SKM-1 treated with dmso at 0.1 percent for 144 hours (cell line): ENCODE data around the gene CPTP.
A peak's percentile ranks its signal among the peaks of the same experiment; 100 is the strongest.

Experiments
- DNase-seq: peaks from one replicate; lab custom pipeline; 2025; ENCODE audit not compliant: unreplicated experiment; lab: John Stamatoyannopoulos, UW

CPTP gene

DNA sequence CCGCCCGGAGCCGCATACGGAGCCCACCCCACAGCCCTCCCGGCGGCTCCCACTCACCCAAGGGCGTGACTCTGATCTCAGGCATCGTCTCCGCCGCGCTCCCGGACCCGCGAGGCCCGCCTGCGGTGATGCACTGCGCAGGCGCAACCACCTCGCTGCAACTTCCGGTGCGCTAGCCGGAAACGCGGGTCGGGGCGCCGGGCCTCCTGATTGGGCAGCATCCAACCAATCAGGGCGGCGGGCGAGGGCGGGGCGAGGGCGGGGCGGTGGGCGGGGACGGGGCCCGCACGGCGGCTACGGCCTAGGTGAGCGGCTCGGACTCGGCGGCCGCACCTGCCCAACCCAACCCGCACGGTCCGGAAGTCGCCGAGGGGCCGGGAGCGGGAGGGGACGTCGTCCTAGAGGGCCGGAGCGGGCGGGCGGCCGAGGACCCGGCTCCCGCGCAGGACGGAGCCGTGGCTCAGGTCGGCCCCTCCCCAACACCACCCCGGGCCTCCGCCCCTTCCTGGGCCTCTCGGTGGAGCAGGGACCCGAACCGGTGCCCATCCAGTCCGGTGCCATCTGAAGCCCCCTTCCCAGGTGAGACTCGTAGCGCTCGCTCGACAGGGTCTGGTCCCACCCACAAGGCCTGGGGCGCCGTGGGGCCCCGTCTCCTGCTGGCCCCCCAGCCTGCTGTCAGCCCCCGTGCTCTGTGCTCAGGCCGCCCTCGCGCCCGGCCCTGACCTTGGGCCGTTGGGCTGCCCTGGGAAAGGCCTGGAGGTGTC lies at the start of gene CPTP, which contains the start of gene INTS11:
CPTP (plus strand) TSS at position 279 of the 764 bp plus-strand sequence. CDS start 2,109 bp downstream, outside the sequence.
INTS11 (minus strand) TSS at position 137 of the 764 bp plus-strand sequence; CDS start at position 85, 52 bp downstream.
- peak; percentile 86 for DNase-seq

DNA sequence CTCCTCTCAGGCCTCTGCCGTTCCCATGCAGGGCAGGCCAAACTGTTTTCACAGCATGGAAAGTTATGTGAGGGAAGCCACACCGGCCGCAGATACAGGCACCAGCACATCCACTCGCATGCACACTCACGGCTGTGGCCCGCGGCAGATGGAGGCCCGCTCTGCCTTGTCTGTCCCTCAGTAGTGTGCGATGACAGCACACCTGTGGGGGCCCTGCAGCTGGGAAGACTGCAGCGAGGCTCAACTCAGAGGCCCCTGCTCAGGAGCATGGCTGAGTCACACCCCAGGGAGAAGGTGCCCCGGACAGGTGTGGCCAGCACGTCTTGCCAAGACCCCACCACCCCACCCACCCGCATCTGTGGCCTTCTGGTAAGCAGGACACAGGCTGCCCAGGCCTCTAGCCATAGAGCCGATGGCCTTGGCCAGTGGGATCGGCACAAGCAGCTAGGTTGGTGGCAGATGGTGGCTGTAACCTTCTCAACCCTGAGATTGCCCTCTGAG lies 49.6 kb upstream of the CPTP start:
- DNase-seq: no peak

DNA sequence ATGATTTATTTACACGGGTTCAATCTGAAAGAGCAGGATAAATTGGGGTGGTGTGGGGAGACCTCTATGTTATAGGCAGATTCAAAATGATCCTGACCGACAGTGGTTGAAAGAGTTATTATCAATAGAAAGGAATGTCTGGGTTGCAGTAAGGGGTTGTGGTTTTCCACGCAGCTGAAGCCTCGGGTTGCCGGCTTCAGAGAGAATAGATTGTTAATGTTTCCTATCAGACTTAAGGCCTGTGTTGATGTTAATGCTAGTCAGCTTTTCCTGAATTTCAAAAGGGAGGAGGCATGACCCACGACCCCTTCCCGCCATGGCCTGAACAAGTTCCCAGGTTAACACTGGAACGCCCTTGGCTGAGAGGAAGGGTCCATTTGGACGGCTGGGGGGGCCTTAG lies 48.8 kb upstream of the CPTP start:
- no peak for DNase-seq

DNA sequence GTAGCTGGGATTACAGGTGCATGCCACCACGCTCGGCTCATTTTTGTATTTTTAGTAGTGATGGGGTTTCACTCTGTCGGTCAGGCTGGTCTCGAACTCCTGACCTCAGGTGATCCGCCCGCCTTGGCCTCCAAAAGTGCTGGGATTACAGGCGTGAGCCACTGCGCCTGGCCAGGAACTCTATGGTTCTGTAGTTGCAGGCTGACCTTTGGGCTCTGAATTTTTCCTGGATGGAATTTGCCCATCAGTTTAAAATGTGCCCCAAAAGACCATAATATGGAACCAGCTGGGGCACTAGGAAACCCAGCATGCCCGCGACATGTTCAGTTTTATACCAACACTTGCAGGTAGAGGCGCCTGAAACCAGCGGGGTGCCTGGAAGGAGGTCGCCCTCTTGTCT lies 46.0 kb upstream of the CPTP start:
- no peak for DNase-seq

DNA sequence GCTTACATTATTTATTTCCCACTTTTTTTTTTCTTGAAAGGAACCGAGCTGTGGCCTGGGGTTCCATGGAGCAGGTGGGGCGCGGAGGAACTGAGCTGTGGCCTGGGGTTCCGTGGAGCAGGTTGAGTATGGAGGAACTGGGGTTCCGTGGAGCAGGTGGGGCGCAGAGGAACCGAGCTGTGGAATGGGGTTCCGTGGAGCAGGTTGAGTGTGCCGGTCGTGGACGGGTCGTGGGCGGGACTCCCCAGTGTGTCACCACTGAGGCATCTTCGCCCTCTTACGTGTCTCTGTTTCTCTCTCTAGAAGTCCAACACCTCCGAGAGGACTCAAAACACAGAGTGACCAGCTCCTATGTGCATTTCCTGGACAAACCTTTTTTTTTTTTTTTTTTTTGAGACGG lies 45.6 kb upstream of the CPTP start:
- no peak for DNase-seq

DNA sequence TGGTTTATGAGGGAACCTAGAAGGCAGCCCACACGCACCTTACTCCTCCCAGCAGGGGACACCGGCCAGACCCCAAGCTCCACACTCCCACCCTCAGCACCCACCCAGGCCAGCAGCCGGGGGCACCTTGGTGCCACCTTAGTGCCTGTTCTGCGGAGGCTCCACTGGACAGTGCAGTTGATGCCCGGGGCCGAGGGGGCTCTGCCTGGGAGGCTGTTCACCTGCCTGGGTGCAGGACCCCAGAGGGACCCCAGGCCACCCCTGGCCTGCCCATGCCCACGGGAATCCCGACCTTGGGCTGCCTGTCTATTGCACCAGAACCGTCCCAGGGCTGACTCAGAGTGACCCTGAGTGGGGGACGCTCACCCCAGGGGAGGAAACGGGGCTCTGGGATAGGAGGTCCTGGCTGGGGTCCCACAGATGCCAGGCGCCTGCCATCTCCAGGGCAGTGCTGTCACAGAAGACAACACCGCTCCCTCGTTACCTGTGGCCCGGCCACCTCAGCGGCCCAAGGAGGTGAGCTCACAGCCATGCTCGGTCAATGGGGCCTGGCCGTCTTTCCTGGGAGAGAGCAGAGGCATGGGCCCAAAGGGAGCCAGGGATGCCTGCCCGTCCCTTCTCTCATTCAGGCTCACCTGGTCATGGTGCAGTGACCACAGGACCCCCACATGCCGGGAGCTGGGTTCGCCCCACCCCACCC lies 43.7 kb upstream of the CPTP start:
- no peak for DNase-seq

DNA sequence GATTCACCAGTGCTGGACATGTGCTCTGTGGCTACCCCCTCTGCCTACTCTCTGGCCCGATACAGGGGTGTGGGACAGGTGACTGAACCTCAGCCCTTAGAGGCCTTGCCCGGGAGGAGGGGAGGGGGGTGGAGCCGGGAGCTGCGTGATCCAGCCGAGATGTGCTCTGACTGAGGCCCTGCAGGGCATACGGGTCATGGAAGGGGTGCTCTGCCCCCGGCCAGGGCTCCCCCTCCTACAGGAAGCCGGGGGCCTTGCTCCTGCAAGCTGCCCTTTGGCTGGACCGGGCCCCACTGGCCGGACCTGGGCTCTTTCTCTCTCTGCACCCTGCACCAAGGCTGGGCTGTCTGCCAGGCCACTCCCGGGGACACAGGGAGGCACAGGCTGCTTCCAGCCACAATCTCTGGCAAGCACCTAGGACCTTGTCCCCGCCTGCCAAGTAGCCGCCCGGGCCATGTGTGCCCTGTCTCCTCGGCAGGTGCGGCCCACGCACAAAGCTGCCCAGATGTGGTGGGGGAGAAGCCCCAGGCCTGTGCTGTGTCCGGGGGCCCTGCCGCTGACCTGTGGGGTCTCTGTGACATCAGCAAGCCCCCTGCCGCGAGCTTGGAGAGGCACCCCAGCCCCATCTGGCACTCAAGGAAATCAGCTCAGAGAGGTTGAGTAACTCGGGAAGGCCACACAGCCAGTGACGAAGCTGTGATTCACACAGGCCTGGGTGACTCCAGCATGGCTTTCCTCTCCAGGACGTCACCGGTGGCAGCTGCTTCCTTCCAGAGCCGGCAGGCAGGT lies 42.9 kb upstream of the CPTP start:
- no peak for DNase-seq

DNA sequence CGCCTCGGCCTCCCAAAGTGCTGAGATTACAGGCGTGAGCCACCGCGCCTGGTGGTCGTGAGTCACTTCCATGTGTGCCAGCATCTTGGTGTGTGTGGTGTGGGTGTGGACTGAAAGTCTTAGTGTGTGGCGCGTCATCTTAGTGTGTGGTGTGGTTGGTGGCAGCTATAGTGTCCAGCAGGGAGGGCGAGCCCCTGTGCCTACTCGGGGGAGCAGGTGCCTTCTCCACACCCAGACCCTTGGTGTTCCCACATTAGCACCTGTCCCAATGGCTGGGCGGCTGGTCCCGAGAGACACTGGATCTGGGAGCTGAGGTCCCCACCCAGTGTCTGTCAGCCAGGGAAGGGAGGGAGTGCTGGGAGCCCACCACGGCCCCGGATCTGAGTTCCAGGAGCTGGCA lies 41.6 kb upstream of the CPTP start:
- DNase-seq: no peak

DNA sequence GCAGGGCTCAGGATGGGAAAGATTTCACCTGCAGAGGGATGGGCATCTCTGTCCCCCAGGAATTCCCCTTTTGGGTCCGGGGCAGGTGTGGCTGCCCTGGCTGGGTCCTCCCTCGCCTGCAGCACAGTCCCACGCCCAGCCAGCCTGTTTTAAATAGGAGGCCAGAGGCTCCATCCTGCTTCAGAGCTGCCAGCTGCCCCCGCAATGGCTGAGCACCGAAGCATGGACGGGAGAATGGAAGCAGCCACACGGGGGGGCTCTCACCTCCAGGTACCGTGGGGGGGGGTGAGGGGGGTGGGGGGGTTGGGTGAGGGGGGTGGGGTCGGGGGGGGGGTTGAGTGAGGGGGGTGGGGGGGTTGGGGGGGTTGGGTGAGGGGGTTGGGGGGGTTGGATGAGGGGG lies 40.8 kb upstream of the CPTP start:
- DNase-seq: no peak

DNA sequence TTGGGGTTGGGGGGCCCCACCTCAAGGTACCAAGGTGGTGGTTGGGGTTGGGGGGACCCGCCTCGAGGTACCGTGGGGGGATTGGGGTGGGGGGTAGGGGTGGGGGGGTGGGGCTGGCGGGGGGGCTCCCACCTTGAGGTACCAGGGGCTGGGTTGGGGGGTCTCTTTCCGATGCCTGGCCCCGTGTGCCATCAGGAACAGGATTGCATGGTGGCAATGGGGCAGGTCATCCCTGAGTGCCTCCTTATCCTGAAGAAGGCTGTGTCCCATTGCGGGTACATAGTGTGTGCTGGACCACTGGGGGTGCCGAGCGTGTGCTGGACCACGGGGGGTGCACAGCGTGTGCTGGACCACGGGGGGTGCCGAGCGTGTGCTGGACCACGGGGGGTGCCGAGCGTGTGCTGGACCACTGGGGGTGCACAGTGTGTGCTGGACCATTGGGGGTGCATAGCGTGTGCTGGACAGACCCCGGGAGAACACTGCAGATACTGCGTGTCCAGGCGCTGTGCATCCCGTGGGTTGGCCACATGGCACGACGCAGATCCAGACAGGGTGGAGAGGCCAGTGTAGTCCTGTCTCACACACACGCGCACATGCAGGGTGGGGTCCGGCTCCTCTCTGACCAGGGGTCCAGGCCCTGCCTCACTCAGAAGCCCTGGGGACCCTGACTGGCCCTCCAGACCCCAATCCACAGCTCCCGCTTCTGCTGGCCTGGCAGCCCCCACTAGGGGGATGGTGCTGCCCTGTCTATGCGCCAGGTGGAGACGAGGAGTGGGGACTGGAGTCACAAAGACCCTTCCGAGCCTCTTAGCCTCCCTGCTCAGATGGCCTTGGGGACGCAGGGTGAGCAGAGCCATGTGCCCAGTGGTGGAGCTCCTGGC lies 40.1 kb upstream of the CPTP start:
- DNase-seq: no peak

DNA sequence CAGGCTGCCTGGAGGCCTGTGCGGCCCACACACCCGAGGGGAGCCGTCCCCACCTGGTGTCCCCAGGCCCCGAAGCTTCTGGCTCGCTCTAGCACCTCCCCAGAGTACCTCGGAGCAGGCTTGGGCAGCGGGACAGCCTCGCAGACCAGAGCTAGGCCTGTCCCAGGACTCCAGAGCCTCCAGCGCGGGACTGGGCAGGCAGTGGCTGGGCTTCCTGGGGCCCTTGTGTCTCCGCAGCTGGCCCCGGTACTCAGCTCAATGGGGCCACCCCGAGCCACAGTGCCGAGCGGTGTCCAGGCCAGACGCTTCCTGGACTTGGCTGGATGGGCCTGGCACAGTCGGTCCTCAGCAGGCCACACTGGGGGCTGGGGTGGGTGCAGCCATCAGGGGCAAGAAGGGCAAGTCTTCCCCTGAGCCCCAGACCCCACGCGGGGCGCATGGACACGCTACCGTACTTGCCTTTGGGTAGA lies 39.5 kb upstream of the CPTP start:
- no peak for DNase-seq

DNA sequence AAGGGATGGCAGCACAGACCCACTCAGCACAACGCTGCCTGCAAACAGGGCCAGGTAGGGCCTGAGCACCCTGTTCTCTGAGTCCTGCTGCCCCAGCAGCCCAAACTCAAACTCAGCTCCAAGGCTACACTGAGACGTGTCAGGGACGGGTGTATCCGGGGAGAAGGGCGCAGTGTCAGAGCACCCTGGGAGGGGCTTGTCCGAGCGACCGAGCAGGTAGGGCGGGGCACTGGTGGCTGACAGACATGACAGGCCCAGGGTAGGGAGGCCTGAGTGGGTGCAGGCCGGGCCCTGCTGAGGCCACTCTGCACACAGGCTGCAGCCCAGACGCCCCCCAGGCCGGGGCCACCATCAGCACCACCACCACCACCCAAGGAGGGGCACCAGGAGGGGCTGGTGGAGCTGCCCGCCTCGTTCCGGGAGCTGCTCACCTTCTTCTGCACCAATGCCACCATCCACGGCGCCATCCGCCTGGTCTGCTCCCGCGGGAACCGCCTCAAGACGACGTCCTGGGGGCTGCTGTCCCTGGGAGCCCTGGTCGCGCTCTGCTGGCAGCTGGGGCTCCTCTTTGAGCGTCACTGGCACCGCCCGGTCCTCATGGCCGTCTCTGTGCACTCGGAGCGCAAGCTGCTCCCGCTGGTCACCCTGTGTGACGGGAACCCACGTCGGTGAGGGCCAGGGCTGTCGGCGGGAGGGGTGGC lies 38.8 kb upstream of the CPTP start:
- no peak for DNase-seq

DNA sequence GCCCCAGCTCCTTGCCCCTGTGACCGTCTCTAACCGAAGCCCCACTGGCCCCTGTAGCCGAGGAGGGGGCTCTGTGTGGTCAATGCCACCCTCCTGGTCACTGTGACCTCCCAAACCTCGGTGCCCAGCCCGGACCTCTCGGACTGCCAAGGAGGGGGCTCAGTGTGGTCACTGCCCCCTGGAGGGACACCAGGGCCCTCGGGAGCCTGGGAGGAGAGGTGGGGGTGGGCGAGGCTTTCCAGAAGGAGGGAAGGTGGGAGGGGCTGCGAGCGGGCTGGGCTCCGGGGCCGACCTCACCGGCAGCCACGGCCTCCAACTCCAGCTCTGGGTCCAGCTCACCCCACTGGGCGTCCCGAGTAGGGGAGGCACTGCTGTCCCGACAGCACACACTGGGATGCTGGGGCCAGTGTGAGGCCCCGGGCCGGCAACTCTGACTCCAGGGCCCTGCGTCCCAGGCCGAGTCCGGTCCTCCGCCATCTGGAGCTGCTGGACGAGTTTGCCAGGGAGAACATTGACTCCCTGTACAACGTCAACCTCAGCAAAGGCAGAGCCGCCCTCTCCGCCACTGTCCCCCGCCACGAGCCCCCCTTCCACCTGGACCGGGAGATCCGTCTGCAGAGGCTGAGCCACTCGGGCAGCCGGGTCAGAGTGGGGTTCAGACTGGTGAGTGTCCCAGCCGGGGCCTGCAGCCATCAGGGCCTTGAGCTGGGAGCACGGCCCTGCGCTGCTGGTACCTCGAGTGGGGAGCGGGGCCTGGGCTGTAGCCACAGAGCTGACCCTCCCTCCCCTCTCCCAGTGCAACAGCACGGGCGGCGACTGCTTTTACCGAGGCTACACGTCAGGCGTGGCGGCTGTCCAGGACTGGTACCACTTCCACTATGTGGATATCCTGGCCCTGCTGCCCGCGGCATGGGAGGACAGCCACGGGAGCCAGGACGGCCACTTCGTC lies 38.0 kb upstream of the CPTP start:
- no peak for DNase-seq

DNA sequence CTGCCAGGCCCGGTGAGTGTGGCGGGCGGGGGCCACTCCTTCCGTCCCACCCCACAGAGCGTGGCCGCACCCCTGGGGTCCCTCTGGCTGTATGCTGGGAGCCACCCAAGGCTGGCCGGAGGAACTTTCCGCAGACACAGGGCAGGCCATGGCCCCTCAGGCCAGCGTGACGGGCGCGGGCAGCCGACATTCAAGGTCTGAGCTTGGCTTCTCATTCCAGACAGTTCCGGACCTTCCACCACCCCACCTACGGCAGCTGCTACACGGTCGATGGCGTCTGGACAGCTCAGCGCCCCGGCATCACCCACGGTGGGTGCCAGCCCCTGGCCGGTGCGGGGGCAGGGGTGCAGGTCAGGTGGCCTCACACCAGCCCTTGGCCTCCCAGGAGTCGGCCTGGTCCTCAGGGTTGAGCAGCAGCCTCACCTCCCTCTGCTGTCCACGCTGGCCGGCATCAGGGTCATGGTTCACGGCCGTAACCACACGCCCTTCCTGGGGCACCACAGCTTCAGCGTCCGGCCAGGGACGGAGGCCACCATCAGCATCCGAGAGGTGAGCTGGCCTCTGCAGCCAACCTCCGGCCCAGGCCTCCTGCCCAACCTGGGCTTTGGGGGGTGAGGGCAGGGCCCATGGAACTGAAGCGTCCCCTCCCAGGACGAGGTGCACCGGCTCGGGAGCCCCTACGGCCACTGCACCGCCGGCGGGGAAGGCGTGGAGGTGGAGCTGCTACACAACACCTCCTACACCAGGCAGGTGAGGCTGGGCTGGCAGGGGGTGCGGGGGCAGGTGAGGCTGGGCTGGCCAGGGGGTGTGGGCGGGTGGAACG lies 37.1 kb upstream of the CPTP start:
- DNase-seq: no peak

DNA sequence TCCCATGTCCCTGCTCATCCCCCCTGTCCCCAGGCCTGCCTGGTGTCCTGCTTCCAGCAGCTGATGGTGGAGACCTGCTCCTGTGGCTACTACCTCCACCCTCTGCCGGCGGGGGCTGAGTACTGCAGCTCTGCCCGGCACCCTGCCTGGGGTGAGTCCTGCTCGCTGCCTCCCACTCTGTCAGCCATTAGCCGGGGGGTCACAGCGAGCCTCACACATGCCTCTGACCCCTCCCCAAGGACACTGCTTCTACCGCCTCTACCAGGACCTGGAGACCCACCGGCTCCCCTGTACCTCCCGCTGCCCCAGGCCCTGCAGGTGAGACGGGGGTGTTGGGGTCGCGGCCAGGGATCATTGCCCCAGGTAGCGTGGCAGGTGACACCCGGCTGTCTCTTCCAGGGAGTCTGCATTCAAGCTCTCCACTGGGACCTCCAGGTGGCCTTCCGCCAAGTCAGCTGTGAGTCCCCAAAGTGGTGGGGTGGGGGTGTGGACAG lies 34.3 kb upstream of the CPTP start:
- DNase-seq: peak; percentile 23

DNA sequence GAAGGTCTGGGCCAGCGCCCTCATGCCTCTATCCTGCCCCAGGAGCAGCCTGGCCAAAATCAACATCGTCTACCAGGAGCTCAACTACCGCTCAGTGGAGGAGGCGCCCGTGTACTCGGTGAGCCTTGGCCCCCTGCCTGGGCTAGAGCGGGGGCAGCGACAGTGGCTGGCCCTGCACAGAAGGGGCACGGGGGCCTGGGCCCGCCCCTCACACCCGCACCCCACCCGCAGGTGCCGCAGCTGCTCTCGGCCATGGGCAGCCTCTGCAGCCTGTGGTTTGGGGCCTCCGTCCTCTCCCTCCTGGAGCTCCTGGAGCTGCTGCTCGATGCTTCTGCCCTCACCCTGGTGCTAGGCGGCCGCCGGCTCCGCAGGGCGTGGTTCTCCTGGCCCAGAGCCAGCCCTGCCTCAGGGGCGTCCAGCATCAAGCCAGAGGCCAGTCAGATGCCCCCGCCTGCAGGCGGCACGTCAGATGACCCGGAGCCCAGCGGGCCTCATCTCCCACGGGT lies 33.5 kb upstream of the CPTP start:
- DNase-seq: no peak
